ENCODE measurements around the gene DDX18.

Gene DDX18

GRCh38 chr2:117835990-117836760 lies 21.7 kb downstream of the DDX18 start:
- peak; percentile 42 for DNase-seq

- DNase-seq = no peak
Observed at GRCh38 chr2:117845304-117845703, 30.8 kb downstream of the DDX18 start.

- no peak for DNase-seq
Observed at GRCh38 chr2:117850015-117850414, 35.5 kb downstream of the DDX18 start.

- DNase-seq = no peak
Observed at GRCh38 chr2:117850461-117850860, 36.0 kb downstream of the DDX18 start.

- DNase-seq = no peak
Observed at GRCh38 chr2:117851969-117852368, 37.5 kb downstream of the DDX18 start.

GRCh38 chr2:117853316-117853715 lies 38.8 kb downstream of the DDX18 start:
- DNase-seq = no peak

GRCh38 chr2:117853873-117854272 lies 39.4 kb downstream of the DDX18 start:
- no peak for DNase-seq

GRCh38 chr2:117854610-117855009 lies 40.1 kb downstream of the DDX18 start:
- DNase-seq = no peak

GRCh38 chr2:117855886-117856285 lies 41.4 kb downstream of the DDX18 start:
- DNase-seq = no peak

- DNase-seq = no peak
Observed at GRCh38 chr2:117856415-117857210, 42.1 kb downstream of the DDX18 start.

GRCh38 chr2:117858336-117858735 lies 43.8 kb downstream of the DDX18 start:
- DNase-seq = no peak

- no peak for DNase-seq
Observed at GRCh38 chr2:117858892-117859531, 44.5 kb downstream of the DDX18 start.

- DNase-seq = no peak
Observed at GRCh38 chr2:117859532-117859911, 45.0 kb downstream of the DDX18 start.

- DNase-seq = no peak
Observed at GRCh38 chr2:117859924-117860647, 45.6 kb downstream of the DDX18 start.

- no peak for DNase-seq
Observed at GRCh38 chr2:117862459-117862858, 48.0 kb downstream of the DDX18 start.

GRCh38 chr2:117875786-117876185 lies 61.3 kb downstream of the DDX18 start:
- DNase-seq = no peak

- no peak for DNase-seq
Observed at GRCh38 chr2:117879003-117879402, 64.5 kb downstream of the DDX18 start.

All from NCI-H1105 (cell line).